Activated naive CD8-positive, alpha-beta T cell treated with anti-CD3 and anti-CD28 coated beads for 36 hours (primary cell): ENCODE measurements around the gene STARD3. TPM values are rescaled to one million over a fixed set of nuclear protein-coding genes. Genes with fewer than 3 reads are reported as not detected.

Experiments used
- DNase-seq: peaks from one replicate; pipeline ENCODE4 v3.0.0; 2021
- H3K27ac Mint-ChIP-seq: one replicate; pipeline ENCODE4 v1.8.0; 2022; ENCODE audit warnings: mild to moderate bottlenecking, moderate library complexity, mixed read lengths
- H3K27me3 Mint-ChIP-seq: one replicate; pipeline ENCODE4 v1.8.0; 2022; ENCODE audit warnings: mild to moderate bottlenecking, mixed read lengths
- H3K36me3 Mint-ChIP-seq: one replicate; pipeline ENCODE4 v1.8.0; 2021; ENCODE audit warnings: mild to moderate bottlenecking, mixed read lengths
- H3K4me1 Mint-ChIP-seq: one replicate; pipeline ENCODE4 v1.8.0; 2021; ENCODE audit warnings: mixed read lengths
- H3K4me3 Mint-ChIP-seq: one replicate; pipeline ENCODE4 v1.8.0; 2022; ENCODE audit warnings: mild to moderate bottlenecking, moderate library complexity, mixed read lengths
- H3K9me3 Mint-ChIP-seq: one replicate; pipeline ENCODE4 v1.8.0; 2022; ENCODE audit warnings: mixed read lengths
- total RNA-seq, 2 experiments: library from RNA; stranded (reverse); gene quantifications; one replicate each; pipeline ENCODE4 v1.2.3, GENCODE V29; 2021

The STARD3 gene
- total RNA-seq, 2 experiments from 2014 or later = 47.9 to 53.2 TPM

- DNase-seq = no peak
- Mint-ChIP-seq H3K4me1 (peaks cover 35% of the 10 kb centered on the region), H3K4me3 (no peak overlapping the region), H3K9me3 (no peaks in the 10 kb centered on the region), H3K36me3 (no peaks in the 10 kb centered on the region), H3K27ac (no peak overlapping the region), H3K27me3 (peaks cover 3% of the 10 kb centered on the region)
Observed at GRCh38 chr17:39674179-39674578, 37.2 kb downstream of the STARD3 start.

DNA sequence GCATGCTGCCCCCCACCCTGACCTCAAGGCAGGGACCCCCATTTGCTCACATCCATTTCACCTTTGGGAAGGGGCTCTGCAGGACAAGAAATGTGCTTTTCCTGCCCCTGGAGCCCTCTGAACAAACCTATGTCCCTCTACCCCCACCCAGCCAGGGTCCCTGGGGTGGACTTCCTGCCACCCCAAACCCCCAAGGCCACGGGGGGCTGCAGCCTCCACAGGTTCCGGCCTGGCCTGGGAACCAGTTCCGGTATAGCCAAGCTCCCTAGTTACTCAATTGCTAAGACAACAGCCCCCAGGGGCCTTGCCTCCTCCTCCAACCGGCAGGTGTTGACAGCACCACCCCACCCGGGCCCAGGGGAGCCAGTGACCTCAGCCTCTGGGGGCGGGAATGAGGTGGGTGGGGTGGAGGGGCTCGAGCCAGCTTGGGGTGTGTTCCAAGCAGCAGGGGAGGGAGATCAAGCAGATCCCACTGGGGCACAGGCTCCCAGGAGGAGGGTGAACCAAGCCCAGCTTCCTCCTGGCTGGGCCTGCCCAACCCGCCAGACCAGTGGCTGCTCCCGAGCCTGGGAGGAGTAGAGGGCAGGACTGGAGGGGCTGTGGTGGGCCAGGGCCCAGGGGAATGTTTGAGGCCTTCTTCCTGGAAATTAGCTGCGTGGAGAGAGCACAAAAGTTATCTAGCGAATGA lies 37.9 kb downstream of the STARD3 start:
- peaks cover 42% of the 10 kb centered on the region for H3K4me1 Mint-ChIP-seq

GRCh38 chr17:39675390-39676082 lies 38.6 kb downstream of the STARD3 start:
- no peaks in the 10 kb centered on the region for H3K9me3 Mint-ChIP-seq
- H3K27ac Mint-ChIP-seq = peak overlapping the region; percentile 36
- H3K36me3 Mint-ChIP-seq = no peaks in the 10 kb centered on the region
- H3K27me3 Mint-ChIP-seq = no peaks in the 10 kb centered on the region
- H3K4me1 Mint-ChIP-seq = peaks cover 49% of the 10 kb centered on the region
- DNase-seq = no peak
- no peak overlapping the region for H3K4me3 Mint-ChIP-seq

More for the DNA sequence above, 37.9 kb downstream of the STARD3 start:
- DNase-seq = no peak
- no peak overlapping the region for H3K27ac Mint-ChIP-seq
- no peaks in the 10 kb centered on the region for H3K27me3 Mint-ChIP-seq
- H3K36me3 Mint-ChIP-seq = no peaks in the 10 kb centered on the region
- no peak overlapping the region for H3K4me3 Mint-ChIP-seq
- no peaks in the 10 kb centered on the region for H3K9me3 Mint-ChIP-seq

DNA sequence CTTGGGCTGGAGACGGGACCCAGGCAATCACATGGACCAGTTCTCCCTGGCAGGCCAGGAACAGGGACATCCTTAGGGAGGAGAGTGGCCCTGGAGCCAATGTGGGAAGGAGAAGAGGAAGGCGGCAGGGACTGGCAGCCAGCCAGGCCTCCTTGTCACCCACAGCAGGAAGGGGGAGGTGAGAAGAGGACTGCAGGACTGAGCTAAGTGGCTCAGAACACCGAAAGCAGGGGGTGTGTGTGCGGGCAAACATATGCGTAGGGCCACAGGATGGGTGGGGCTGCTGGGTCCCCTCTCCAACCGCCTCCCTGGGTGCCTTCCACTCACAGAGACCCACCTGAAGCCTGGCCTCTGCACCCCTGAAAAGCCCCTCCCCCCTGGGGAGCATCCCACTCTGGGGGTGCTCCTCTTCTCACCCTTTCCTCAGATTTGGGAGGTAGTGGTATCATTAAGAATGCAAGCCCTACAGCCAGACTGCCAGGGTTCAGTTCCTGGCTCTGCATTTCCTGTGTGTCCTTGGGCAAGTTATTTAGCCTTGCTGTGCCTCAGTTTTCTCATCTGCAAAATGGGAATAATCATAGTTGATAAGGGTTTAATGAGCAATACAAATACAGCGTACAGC lies 39.4 kb downstream of the STARD3 start:
- peak overlapping the region; percentile 36 for H3K27ac Mint-ChIP-seq
- H3K4me3 Mint-ChIP-seq = no peak overlapping the region
- peak; percentile 59 for DNase-seq
- no peaks in the 10 kb centered on the region for H3K36me3 Mint-ChIP-seq
- H3K4me1 Mint-ChIP-seq = peaks cover 55% of the 10 kb centered on the region
- H3K27me3 Mint-ChIP-seq = no peaks in the 10 kb centered on the region
- no peaks in the 10 kb centered on the region for H3K9me3 Mint-ChIP-seq

DNA sequence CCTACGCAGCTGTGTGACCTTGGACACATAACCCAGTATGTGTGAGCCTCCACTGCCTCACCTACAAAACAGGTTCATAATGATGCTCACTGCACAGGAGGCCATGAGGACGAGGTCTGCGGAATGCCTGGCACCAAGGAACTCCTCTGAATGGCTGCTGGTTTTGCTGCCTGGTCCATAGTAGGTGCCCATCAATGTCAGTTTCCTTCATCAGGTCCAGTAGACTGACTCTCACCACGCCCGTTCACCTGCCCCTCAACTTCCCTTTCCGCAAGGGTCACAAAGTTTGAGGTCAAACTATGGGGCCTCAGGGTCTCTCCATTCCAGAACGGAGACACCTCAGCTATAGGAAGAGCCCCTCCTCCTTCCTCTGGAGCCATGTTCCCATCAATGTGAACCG lies 40.1 kb downstream of the STARD3 start:
- no peak overlapping the region for H3K4me3 Mint-ChIP-seq
- H3K27ac Mint-ChIP-seq = peak overlapping the region; percentile 51
- DNase-seq = no peak
- no peaks in the 10 kb centered on the region for H3K9me3 Mint-ChIP-seq
- H3K4me1 Mint-ChIP-seq = peaks cover 53% of the 10 kb centered on the region
- H3K27me3 Mint-ChIP-seq = no peaks in the 10 kb centered on the region
- H3K36me3 Mint-ChIP-seq = no peaks in the 10 kb centered on the region

- Mint-ChIP-seq H3K9me3 (no peaks in the 10 kb centered on the region), H3K4me3 (no peak overlapping the region), H3K27me3 (no peaks in the 10 kb centered on the region), H3K27ac (no peak overlapping the region), H3K36me3 (no peaks in the 10 kb centered on the region), H3K4me1 (peaks cover 53% of the 10 kb centered on the region)
- no peak for DNase-seq
Observed at GRCh38 chr17:39677542-39678339, 40.8 kb downstream of the STARD3 start.

GRCh38 chr17:39678340-39679116 lies 41.6 kb downstream of the STARD3 start:
- peaks cover 2% of the 10 kb centered on the region for H3K36me3 Mint-ChIP-seq
- no peak overlapping the region for H3K4me3 Mint-ChIP-seq
- peak overlapping the region; percentile 93 for H3K27ac Mint-ChIP-seq
- no peaks in the 10 kb centered on the region for H3K27me3 Mint-ChIP-seq
- H3K9me3 Mint-ChIP-seq = no peaks in the 10 kb centered on the region
- no peak for DNase-seq
- peaks cover 53% of the 10 kb centered on the region for H3K4me1 Mint-ChIP-seq

DNA sequence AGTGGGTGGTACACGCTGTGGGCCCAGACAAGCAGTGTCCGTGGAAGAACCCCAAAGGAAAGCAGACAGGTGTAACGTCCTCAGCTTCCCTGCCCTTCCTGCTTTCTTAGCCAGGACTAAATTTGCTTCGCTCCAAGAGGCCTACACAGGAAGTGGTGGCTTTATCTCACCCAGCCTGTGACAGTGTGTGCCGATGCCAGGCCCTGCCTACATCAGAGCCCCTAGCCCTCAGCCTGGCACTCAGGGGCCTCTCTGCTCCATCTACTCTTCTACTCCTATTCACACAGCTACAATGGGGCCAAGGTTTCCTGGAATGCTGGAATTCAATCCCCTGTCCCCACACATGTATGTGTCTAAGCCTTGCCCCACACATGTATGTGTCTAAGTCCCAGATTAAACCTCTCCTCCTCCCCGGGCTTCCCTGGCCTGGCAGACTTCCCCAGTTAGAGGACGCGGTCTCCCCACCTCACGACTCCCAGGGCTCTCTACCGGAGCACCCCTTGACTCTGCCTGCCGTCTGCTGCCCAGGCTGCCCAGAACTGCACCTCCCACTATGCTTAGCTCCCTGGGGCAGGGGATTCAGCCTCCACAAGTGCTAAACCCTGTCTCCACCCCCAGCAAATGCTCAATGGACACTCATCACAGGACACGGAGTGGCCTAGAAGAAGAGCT lies 42.7 kb downstream of the STARD3 start:
- H3K36me3 Mint-ChIP-seq = peaks cover 2% of the 10 kb centered on the region
- no peaks in the 10 kb centered on the region for H3K9me3 Mint-ChIP-seq
- DNase-seq = no peak
- peak overlapping the region; percentile 41 for H3K4me3 Mint-ChIP-seq
- H3K27me3 Mint-ChIP-seq = no peaks in the 10 kb centered on the region
- peak overlapping the region; percentile 93 for H3K27ac Mint-ChIP-seq
- peaks cover 53% of the 10 kb centered on the region for H3K4me1 Mint-ChIP-seq

DNA sequence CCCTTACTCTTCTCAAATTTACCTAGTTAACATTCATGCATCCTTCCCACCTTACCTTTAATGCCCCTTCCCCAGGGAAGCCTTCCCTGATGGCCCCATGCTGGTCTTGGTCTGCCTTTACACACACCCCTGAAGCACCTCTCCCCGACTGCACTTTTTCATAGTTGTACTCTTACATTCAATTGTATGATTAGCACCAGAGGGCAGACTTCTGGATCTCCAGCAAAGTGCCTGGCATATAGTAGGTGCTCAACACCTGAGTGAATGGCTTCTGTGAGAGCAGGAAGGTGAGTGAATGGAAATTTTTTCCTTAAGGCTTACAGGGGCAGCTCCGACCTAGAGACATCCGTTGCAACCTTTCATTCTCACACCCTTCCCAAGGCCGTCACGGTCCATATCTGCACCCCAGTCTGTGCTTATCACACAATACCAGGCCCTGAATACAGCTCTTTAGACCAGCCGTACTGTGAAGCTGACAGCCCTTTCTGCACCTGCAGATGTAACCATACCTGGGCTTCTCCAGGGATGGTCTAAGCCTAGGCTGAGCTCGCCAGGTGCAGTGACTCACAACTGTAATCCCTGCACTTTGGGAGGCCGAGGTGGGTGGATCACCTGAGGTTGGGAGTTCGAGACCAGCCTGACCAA lies 46.5 kb downstream of the STARD3 start:
- Mint-ChIP-seq H3K27me3 (no peaks in the 10 kb centered on the region), H3K9me3 (no peaks in the 10 kb centered on the region), H3K27ac (no peak overlapping the region), H3K4me3 (no peak overlapping the region), H3K4me1 (peaks cover 39% of the 10 kb centered on the region), H3K36me3 (peaks cover 4% of the 10 kb centered on the region)
- DNase-seq = no peak

- no peaks in the 10 kb centered on the region for H3K27me3 Mint-ChIP-seq
- no peaks in the 10 kb centered on the region for H3K9me3 Mint-ChIP-seq
- peaks cover 35% of the 10 kb centered on the region for H3K4me1 Mint-ChIP-seq
- H3K4me3 Mint-ChIP-seq = no peak overlapping the region
- DNase-seq = no peak
- no peak overlapping the region for H3K27ac Mint-ChIP-seq
- peaks cover 4% of the 10 kb centered on the region for H3K36me3 Mint-ChIP-seq
Observed at GRCh38 chr17:39684369-39685192, 47.6 kb downstream of the STARD3 start.

- Mint-ChIP-seq H3K9me3 (no peaks in the 10 kb centered on the region), H3K36me3 (peaks cover 4% of the 10 kb centered on the region), H3K27ac (peak overlapping the region; percentile 90), H3K4me3 (peak overlapping the region; percentile 87), H3K4me1 (peaks cover 19% of the 10 kb centered on the region), H3K27me3 (no peaks in the 10 kb centered on the region)
- no peak for DNase-seq
Observed at GRCh38 chr17:39687101-39687545, 50.2 kb downstream of the STARD3 start.

DNA sequence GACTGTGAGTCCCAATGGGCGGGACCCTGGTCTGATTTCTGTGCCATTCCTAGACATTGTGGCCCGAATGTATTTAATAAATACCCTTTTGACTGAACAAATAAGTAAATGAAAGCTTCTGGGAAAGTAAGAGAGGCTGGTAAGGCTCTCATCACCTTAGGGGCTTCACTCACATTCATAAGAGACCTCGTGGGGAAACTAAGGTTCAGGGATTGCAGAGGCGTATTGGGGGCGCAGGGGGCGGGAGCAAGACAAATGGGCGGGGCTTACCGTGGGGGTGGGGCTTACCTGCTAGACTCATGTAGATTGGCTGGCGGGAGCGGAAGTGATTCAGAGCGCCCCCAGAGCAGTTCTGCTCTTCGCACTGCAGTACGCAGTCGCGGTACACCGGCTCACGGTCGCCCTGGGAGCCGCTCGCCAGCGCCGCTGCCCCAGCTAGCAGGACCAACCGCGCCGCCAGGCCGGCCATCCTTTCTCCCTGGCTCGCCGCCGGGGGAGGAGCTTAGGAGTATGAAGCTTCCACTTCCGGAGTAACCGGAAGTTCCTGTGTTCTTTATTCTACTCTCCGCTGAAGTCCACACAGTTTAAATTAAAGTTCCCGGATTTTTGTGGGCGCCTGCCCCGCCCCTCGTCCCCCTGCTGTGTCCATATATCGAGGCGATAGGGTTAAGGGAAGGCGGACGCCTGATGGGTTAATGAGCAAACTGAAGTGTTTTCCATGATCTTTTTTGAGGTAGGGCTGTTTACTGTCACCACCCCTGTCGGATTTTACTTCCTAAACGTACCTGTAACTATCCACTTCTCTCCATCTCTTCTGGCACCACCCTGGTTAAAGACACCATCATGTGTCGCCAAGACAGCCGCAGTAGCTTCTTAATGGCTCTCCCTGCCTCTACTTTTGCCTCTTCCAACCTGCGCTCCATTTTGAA lies 50.9 kb downstream of the STARD3 start, which contains the start of gene PGAP3:
Gene PGAP3, minus strand, starts transcription at position 512 of the 929 bp plus-strand sequence. Its CDS starts 43 bp downstream, at position 469.
- H3K27ac Mint-ChIP-seq = peak within 1 kb of the TSS; percentile 90
- H3K4me3 Mint-ChIP-seq = peak within 1 kb of the TSS; percentile 87
- peak; percentile 92 for DNase-seq
- no peaks in the 10 kb centered on the region for H3K27me3 Mint-ChIP-seq
- H3K9me3 Mint-ChIP-seq = no peaks in the 10 kb centered on the region
- peaks cover 19% of the 10 kb centered on the region for H3K4me1 Mint-ChIP-seq
- peaks cover 4% of the 10 kb centered on the region for H3K36me3 Mint-ChIP-seq
